ENCODE measurements around the gene CD207. TPM values are rescaled to one million over a fixed set of nuclear protein-coding genes. Genes with fewer than 3 reads are reported as not detected.

The CD207 gene
- total RNA-seq, 2 experiments from 2014 or later = not detected

- Mint-ChIP-seq H3K9me3 (no peaks in the 10 kb centered on the region), H3K4me3 (no peak overlapping the region), H3K4me1 (ENCODE audit: low read depth) (peaks cover 21% of the 10 kb centered on the region), H3K36me3 (ENCODE audit: low read depth) (no peaks in the 10 kb centered on the region), H3K27ac (peak overlapping the region; percentile 85), H3K27me3 (no peaks in the 10 kb centered on the region)
- ChIA-PET CTCF (interaction anchor here (1.2 kb wide), 1 partner anchor 42 kb away, joined by 3 read pairs; no protein-coding TSS in a partner anchor), POLR2A (no interaction called here)
- DNase-seq = no peak
- no peak for ATAC-seq
- intact Hi-C loops (cut with micrococcal nuclease) = no loop called here
- TF ChIP-seq, protein P1, sequence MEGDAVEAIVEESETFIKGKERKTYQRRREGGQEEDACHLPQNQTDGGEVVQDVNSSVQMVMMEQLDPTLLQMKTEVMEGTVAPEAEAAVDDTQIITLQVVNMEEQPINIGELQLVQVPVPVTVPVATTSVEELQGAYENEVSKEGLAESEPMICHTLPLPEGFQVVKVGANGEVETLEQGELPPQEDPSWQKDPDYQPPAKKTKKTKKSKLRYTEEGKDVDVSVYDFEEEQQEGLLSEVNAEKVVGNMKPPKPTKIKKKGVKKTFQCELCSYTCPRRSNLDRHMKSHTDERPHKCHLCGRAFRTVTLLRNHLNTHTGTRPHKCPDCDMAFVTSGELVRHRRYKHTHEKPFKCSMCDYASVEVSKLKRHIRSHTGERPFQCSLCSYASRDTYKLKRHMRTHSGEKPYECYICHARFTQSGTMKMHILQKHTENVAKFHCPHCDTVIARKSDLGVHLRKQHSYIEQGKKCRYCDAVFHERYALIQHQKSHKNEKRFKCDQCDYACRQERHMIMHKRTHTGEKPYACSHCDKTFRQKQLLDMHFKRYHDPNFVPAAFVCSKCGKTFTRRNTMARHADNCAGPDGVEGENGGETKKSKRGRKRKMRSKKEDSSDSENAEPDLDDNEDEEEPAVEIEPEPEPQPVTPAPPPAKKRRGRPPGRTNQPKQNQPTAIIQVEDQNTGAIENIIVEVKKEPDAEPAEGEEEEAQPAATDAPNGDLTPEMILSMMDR (IDR thresholded peaks at IDR 0.05) = no peak
These were observed 8.2 kb downstream of the CD207 start for GRCh38 chr2:70827388-70827787.

- Mint-ChIP-seq H3K27ac (peak overlapping the region; percentile 85), H3K27me3 (no peaks in the 10 kb centered on the region), H3K4me3 (no peak overlapping the region), H3K9me3 (no peaks in the 10 kb centered on the region), H3K36me3 (ENCODE audit: low read depth) (no peaks in the 10 kb centered on the region), H3K4me1 (ENCODE audit: low read depth) (peaks cover 21% of the 10 kb centered on the region)
- POLR2A ChIA-PET = interaction anchor here (1.5 kb wide), 1 partner anchor 22 kb away, joined by 3 read pairs; no protein-coding TSS in a partner anchor
- DNase-seq (no peak), ATAC-seq (peak; percentile 64)
- TF ChIP-seq, protein P1 (IDR thresholded peaks at IDR 0.05) = no peak
- CTCF ChIA-PET = interaction anchor here (1.2 to 2.2 kb wide), 4 partner anchors 10 to 44 kb away, joined by 3 to 9 read pairs (median 4); no protein-coding TSS in a partner anchor
- intact Hi-C loops (cut with micrococcal nuclease) = no loop called here
These were observed 8.8 kb downstream of the CD207 start for GRCh38 chr2:70826696-70827350.

DNA sequence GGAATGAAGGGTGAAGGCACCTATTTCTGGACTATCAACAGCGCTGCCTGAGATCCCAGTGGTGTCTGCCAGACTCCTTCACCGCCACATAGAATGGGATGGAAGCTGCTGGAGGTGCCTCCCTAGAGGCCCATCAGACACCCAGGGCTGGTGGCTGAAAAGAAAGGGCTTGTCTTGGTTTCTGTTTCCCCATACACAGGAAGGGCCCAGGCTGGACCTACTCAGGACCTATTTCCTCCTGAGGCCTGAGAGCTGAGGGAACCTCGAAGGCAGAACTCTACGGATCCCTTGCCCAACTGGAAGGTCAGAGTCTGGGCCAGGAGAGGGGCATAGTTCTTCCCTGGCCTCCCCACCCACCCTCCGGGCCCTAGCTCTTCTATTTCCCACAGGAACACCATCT is 12.4 kb downstream of the CD207 start:
- Mint-ChIP-seq H3K9me3 (no peaks in the 10 kb centered on the region), H3K36me3 (ENCODE audit: low read depth) (no peaks in the 10 kb centered on the region), H3K27ac (no peak overlapping the region), H3K27me3 (no peaks in the 10 kb centered on the region), H3K4me1 (ENCODE audit: low read depth) (peaks cover 18% of the 10 kb centered on the region), H3K4me3 (no peak overlapping the region)
- CTCF ChIA-PET = interaction anchor here (0.6 to 1.7 kb wide), 2 partner anchors 122 to 142 kb away, joined by 3 read pairs; no protein-coding TSS in a partner anchor
- POLR2A ChIA-PET = no interaction called here
- ATAC-seq (no peak), DNase-seq (no peak)
- intact Hi-C loops (cut with micrococcal nuclease) = no loop called here
- TF ChIP-seq, protein P1 (IDR thresholded peaks at IDR 0.05) = no peak

DNA sequence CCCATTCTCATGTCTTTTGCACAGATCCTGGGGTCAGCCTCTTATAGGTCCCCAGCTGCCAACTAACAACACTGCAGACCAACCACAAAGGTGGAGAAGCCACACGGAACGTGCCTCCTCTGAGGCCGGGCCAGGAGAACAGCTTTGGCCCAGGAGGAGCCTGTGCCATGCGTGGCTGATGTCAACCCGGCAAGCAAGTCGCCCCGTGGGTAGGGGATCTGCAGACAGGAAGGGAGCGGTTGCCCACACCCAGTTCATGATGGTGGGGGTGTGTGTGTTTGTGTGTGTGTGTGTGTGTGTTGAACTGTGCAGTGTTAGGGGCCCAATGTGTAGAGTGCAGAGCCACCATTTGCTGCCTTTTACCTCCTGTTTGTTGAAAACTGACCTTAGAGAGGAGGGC is 12.8 kb downstream of the CD207 start:
- H3K36me3 Mint-ChIP-seq (ENCODE audit: low read depth) = no peaks in the 10 kb centered on the region
- POLR2A ChIA-PET = no interaction called here
- CTCF ChIA-PET = interaction anchor here (1.7 kb wide), 1 partner anchor 123 kb away, joined by 3 read pairs; no protein-coding TSS in a partner anchor
- peaks cover 18% of the 10 kb centered on the region for H3K4me1 Mint-ChIP-seq (ENCODE audit: low read depth)
- no peak overlapping the region for H3K4me3 Mint-ChIP-seq
- TF ChIP-seq, protein P1 (IDR thresholded peaks at IDR 0.05) = no peak
- no peaks in the 10 kb centered on the region for H3K9me3 Mint-ChIP-seq
- intact Hi-C loops (cut with micrococcal nuclease) = no loop called here
- H3K27me3 Mint-ChIP-seq = peaks cover 2% of the 10 kb centered on the region
- DNase-seq (no peak), ATAC-seq (no peak)
- H3K27ac Mint-ChIP-seq = no peak overlapping the region

DNA sequence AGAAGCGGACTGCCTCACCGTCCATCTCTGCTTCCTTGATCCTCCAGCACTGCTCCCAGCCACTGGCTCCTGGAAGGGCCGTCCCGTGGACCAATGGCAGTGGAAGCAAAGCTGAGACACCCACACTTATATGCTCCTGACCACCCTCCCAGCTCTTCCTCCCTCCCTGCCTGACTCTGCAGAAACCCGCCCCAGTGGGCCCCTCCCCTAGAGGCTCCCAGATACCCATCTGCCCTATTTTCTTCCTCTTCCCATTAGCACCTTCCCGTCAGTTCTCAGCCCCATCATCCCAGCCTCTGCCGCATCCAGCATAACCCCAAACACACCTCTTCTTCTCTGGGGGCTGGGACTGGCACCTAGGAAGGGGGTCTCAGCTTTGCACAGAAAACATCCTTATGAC is 15.1 kb downstream of the CD207 start, which contains the start of gene CLEC4F:
TSS of gene CLEC4F (minus strand) at position 101 of the 400 bp plus-strand sequence. CDS start at position 25, 76 bp downstream.
- Mint-ChIP-seq H3K27me3 (peaks cover 4% of the 10 kb centered on the region), H3K36me3 (ENCODE audit: low read depth) (no peaks in the 10 kb centered on the region), H3K27ac (no peak within 1 kb of the TSS), H3K9me3 (no peaks in the 10 kb centered on the region), H3K4me3 (no peak within 1 kb of the TSS), H3K4me1 (ENCODE audit: low read depth) (peaks cover 7% of the 10 kb centered on the region)
- ChIA-PET POLR2A (no interaction called here), CTCF (no interaction called here)
- ATAC-seq (no peak), DNase-seq (no peak)
- TF ChIP-seq, protein P1 (IDR thresholded peaks at IDR 0.05) = no peak
- intact Hi-C loops (cut with micrococcal nuclease) = no loop called here

Measured in activated CD8-positive, alpha-beta T cell treated with anti-CD3 and anti-CD28 coated beads for 36 hours (primary cell).